Right renal pelvis (tissue), 4 donors: ENCODE data around the gene TXNDC11. TPM values are rescaled to one million over a fixed set of nuclear protein-coding genes. Genes with fewer than 3 reads are reported as not detected.
"Not testable (repeated sequence)": the region's sequence is repeated elsewhere in the genome, so short reads cannot be mapped to it uniquely, and the experiment has no call there.

Experiments
- DNase-seq, 4 donors: peaks; one replicate each; pipeline ENCODE4 v3.0.0-alpha.2; 2013; ENCODE audit warnings: low read depth in 4 of 4, low spot score in 3 of 4, missing footprints in 1 of 4
- polyA plus RNA-seq, 4 donors: library from polyadenylated mRNA; unstranded; fragments of 120-200 nt; gene quantifications; one replicate each; pipeline ENCODE4 v1.2.1, GENCODE V29; 2013; ENCODE audit not compliant: insufficient read length in 4 of 4

TXNDC11 gene
- 10 to 100 TPM; 42.5 to 45.7 (median 44.7) TPM for polyA plus RNA-seq

GRCh38 chr16:11742536-11743307, at the start of gene TXNDC11:
Gene TXNDC11 (minus strand): TSS chr16:11742857. CDS start chr16:11742730, 127 bp downstream.
- peak; percentile 93 to 99 (median 94) for DNase-seq

- no peak for DNase-seq
These were observed 48.6 kb upstream of the TXNDC11 start for GRCh38 chr16:11791144-11791828.

- DNase-seq, result no peak
These were observed 46.3 kb upstream of the TXNDC11 start for GRCh38 chr16:11788914-11789313.

- not testable (repeated sequence) for DNase-seq
These were observed 42.4 kb upstream of the TXNDC11 start for GRCh38 chr16:11784980-11785599.

GRCh38 chr16:11784381-11784780, 41.7 kb upstream of the TXNDC11 start:
- not testable (repeated sequence) for DNase-seq

- no peak for DNase-seq
These were observed 41.3 kb upstream of the TXNDC11 start for GRCh38 chr16:11784038-11784369.

GRCh38 chr16:11783319-11784037, 40.8 kb upstream of the TXNDC11 start:
- DNase-seq, result no peak

- no peak for DNase-seq
These were observed 39.1 kb upstream of the TXNDC11 start for GRCh38 chr16:11781773-11782172.

- DNase-seq, result no peak
These were observed 38.5 kb upstream of the TXNDC11 start for GRCh38 chr16:11780991-11781680.

GRCh38 chr16:11779074-11779473, 36.4 kb upstream of the TXNDC11 start:
- DNase-seq, result no peak

GRCh38 chr16:11774065-11774626, 31.5 kb upstream of the TXNDC11 start:
- DNase-seq, result no peak

GRCh38 chr16:11768849-11769248, 26.2 kb upstream of the TXNDC11 start:
- no peak for DNase-seq

GRCh38 chr16:11762431-11762830, 19.8 kb upstream of the TXNDC11 start:
- DNase-seq, result no peak

- no peak for DNase-seq
These were observed 17.3 kb upstream of the TXNDC11 start for GRCh38 chr16:11759997-11760396.

GRCh38 chr16:11759163-11759834, 16.6 kb upstream of the TXNDC11 start:
- no peak for DNase-seq

GRCh38 chr16:11757671-11758545, 15.3 kb upstream of the TXNDC11 start:
- DNase-seq, result no peak

GRCh38 chr16:11756248-11756647, 13.6 kb upstream of the TXNDC11 start:
- no peak for DNase-seq

GRCh38 chr16:11755022-11755760, 12.5 kb upstream of the TXNDC11 start:
- DNase-seq, result no peak
